HG03103 (cell line): ENCODE measurements around the gene GTF2H4.

Source experiments
- ATAC-seq: cut with Tn5 transposase; IDR thresholded peaks from one replicate; pipeline ENCODE4 v1.9.1; 2021; ENCODE audit warnings: low read depth; ENCODE audit not compliant: unreplicated experiment

GTF2H4 gene

GRCh38 chr6:30947231-30947630 lies 39.2 kb downstream of the GTF2H4 start:
- no peak for ATAC-seq

GRCh38 chr6:30948811-30949210 lies 40.8 kb downstream of the GTF2H4 start:
- no peak for ATAC-seq

GRCh38 chr6:30951907-30952469 lies 44.0 kb downstream of the GTF2H4 start:
- no peak for ATAC-seq

GRCh38 chr6:30954631-30955366 lies 46.8 kb downstream of the GTF2H4 start:
- no peak for ATAC-seq

- ATAC-seq: no peak
Observed at GRCh38 chr6:30955367-30956042, 47.5 kb downstream of the GTF2H4 start.

- no peak for ATAC-seq
Observed at GRCh38 chr6:30957716-30958115, 49.7 kb downstream of the GTF2H4 start.

GRCh38 chr6:30960907-30961673 lies 53.1 kb downstream of the GTF2H4 start:
- ATAC-seq: no peak

- no peak for ATAC-seq
Observed at GRCh38 chr6:30962716-30963115, 54.7 kb downstream of the GTF2H4 start.

- ATAC-seq: no peak
Observed at GRCh38 chr6:30963641-30964040, 55.6 kb downstream of the GTF2H4 start.
